ENCODE measurements around the gene TTC38.
A peak's percentile ranks its signal among the peaks of the same experiment; 100 is the strongest.

Gene TTC38

GRCh38 chr22:46246178-46246577 is 21.6 kb upstream of the TTC38 start:
- Histone ChIP-seq H3K4me1 (ENCODE audit: insufficient read depth, low read length, poor library complexity, severe bottlenecking) (peaks cover 67% of the 10 kb centered on the region), H3K27me3 (ENCODE audit: insufficient read depth, low read length, poor library complexity, severe bottlenecking) (no peaks in the 10 kb centered on the region), H3F3A (ENCODE audit: low read depth) (peaks cover 3% of the 10 kb centered on the region; the same call in 1 of the 2 replicates), H3K4me3 (ENCODE audit: low read length, poor library complexity, severe bottlenecking) (peak overlapping the region; percentile 23), H3K9me2 (replicated peaks; ENCODE audit: low read depth, low read length) (no peaks in the 10 kb centered on the region), H3K79me2 (ENCODE audit: insufficient read depth, low read length) (peaks cover 70% of the 10 kb centered on the region), H3K4me2 (ENCODE audit: low read depth, low read length, poor library complexity, severe bottlenecking) (peak overlapping the region; percentile 85), H3K9me3 (ENCODE audit: insufficient read depth, low read depth, low read length) (no peaks in the 10 kb centered on the region), H3K36me3 (ENCODE audit: insufficient read depth, low read length) (no peaks in the 10 kb centered on the region), H4K20me1 (ENCODE audit: insufficient read depth, low read length, poor library complexity, severe bottlenecking) (no peaks in the 10 kb centered on the region), H2AFZ (ENCODE audit: low read length) (no peak overlapping the region), H3K9ac (ENCODE audit: low read depth, low read length, poor library complexity, severe bottlenecking) (peak overlapping the region; percentile 42)
- TF ChIP-seq EZH2phosphoT487 (IDR thresholded peaks at IDR 0.05; ENCODE audit: borderline replicate concordance) (no peak), CTCF (conservative IDR thresholded peaks at IDR 0.05; ENCODE audit: low read length) (no peak)

- H3K4me3 ChIP-seq (ENCODE audit: low read length, poor library complexity, severe bottlenecking) = no peak overlapping the region
- no peaks in the 10 kb centered on the region for H4K20me1 ChIP-seq (ENCODE audit: insufficient read depth, low read length, poor library complexity, severe bottlenecking)
- no peaks in the 10 kb centered on the region for H3K9me3 ChIP-seq (ENCODE audit: insufficient read depth, low read depth, low read length)
- TF ChIP-seq EZH2phosphoT487 (IDR thresholded peaks at IDR 0.05; ENCODE audit: borderline replicate concordance) (no peak), CTCF (conservative IDR thresholded peaks at IDR 0.05; ENCODE audit: low read length) (no peak)
- H3K36me3 ChIP-seq (ENCODE audit: insufficient read depth, low read length) = no peaks in the 10 kb centered on the region
- H3K4me2 ChIP-seq (ENCODE audit: low read depth, low read length, poor library complexity, severe bottlenecking) = peak overlapping the region; percentile 85
- H3K4me1 ChIP-seq (ENCODE audit: insufficient read depth, low read length, poor library complexity, severe bottlenecking) = peaks cover 64% of the 10 kb centered on the region
- no peak overlapping the region for H2AFZ ChIP-seq (ENCODE audit: low read length)
- peak overlapping the region; percentile 95 for H3K9ac ChIP-seq (ENCODE audit: low read depth, low read length, poor library complexity, severe bottlenecking)
- H3K79me2 ChIP-seq (ENCODE audit: insufficient read depth, low read length) = peaks cover 83% of the 10 kb centered on the region
- no peaks in the 10 kb centered on the region for H3K27me3 ChIP-seq (ENCODE audit: insufficient read depth, low read length, poor library complexity, severe bottlenecking)
- H3F3A ChIP-seq (ENCODE audit: low read depth) = no peaks in the 10 kb centered on the region
- no peaks in the 10 kb centered on the region for H3K9me2 ChIP-seq (replicated peaks; ENCODE audit: low read depth, low read length)
Observed at GRCh38 chr22:46247443-46247975, 20.3 kb upstream of the TTC38 start.

GRCh38 chr22:46250035-46250782 is 17.6 kb upstream of the TTC38 start, which contains the start of gene CDPF1:
Gene CDPF1 (minus strand): TSS chr22:46250293. CDS start chr22:46248284, 2,009 bp downstream.
- Histone ChIP-seq H3K79me2 (ENCODE audit: insufficient read depth, low read length) (peaks cover 75% of the 10 kb centered on the region), H3K4me2 (ENCODE audit: low read depth, low read length, poor library complexity, severe bottlenecking) (peak within 1 kb of the TSS; percentile 86), H2AFZ (ENCODE audit: low read length) (no peak within 1 kb of the TSS), H3K27me3 (ENCODE audit: insufficient read depth, low read length, poor library complexity, severe bottlenecking) (no peaks in the 10 kb centered on the region), H4K20me1 (ENCODE audit: insufficient read depth, low read length, poor library complexity, severe bottlenecking) (no peaks in the 10 kb centered on the region), H3F3A (ENCODE audit: low read depth) (no peaks in the 10 kb centered on the region), H3K9ac (ENCODE audit: low read depth, low read length, poor library complexity, severe bottlenecking) (peak within 1 kb of the TSS; percentile 95), H3K9me3 (ENCODE audit: insufficient read depth, low read depth, low read length) (no peaks in the 10 kb centered on the region), H3K36me3 (ENCODE audit: insufficient read depth, low read length) (no peaks in the 10 kb centered on the region), H3K4me1 (ENCODE audit: insufficient read depth, low read length, poor library complexity, severe bottlenecking) (peaks cover 72% of the 10 kb centered on the region), H3K9me2 (replicated peaks; ENCODE audit: low read depth, low read length) (no peaks in the 10 kb centered on the region), H3K4me3 (ENCODE audit: low read length, poor library complexity, severe bottlenecking) (peak within 1 kb of the TSS; percentile 84)
- TF ChIP-seq EZH2phosphoT487 (IDR thresholded peaks at IDR 0.05; ENCODE audit: borderline replicate concordance) = no peak
- TF ChIP-seq CTCF (conservative IDR thresholded peaks at IDR 0.05; ENCODE audit: low read length) = peak; percentile 17; the same call in 1 of the 2 replicates
